DOHH2 (cell line): ENCODE measurements around the gene MYBPC3.

ENCODE experiments used
- H3F3A ChIP-seq: fragments of 200-600 bp; sonication (generic), shearing (Covaris generic); 2 replicates; pipeline ENCODE4 v1.6.0; 2016; ENCODE audit warnings: antibody characterized with exemption, mild to moderate bottlenecking; ENCODE audit not compliant: control insufficient read depth, insufficient read depth
- H3K27ac ChIP-seq: fragments of 200-600 bp; sonication (generic); 2 replicates; pipeline ENCODE4 v1.5.1; 2014; ENCODE audit warnings: low read depth, mild to moderate bottlenecking, low read length, moderate library complexity
- H3K27me3 ChIP-seq: fragments of 200-600 bp; sonication (generic); 2 replicates; pipeline ENCODE4 v1.6.1; 2014; ENCODE audit warnings: mild to moderate bottlenecking, low read length, mixed read lengths; ENCODE audit not compliant: control insufficient read depth
- H3K36me3 ChIP-seq: fragments of 200-600 bp; sonication (generic); 2 replicates; pipeline ENCODE4 v1.6.1; 2014; ENCODE audit warnings: mild to moderate bottlenecking, low read length, moderate library complexity, mixed read lengths; ENCODE audit not compliant: control insufficient read depth
- H3K4me1 ChIP-seq: fragments of 200-600 bp; sonication (generic); 2 replicates; pipeline ENCODE4 v1.6.1; 2014; ENCODE audit warnings: mild to moderate bottlenecking, low read length, mixed read lengths; ENCODE audit not compliant: control insufficient read depth
- H3K4me2 ChIP-seq: fragments of 200-600 bp; sonication (generic); 2 replicates; pipeline ENCODE4 v1.6.0; 2014; ENCODE audit warnings: mild to moderate bottlenecking, low read length, moderate library complexity
- H3K4me3 ChIP-seq: fragments of 200-600 bp; sonication (generic); 2 replicates; pipeline ENCODE4 v1.5.1; 2014; ENCODE audit warnings: mild to moderate bottlenecking, low read length, mixed read lengths
- H3K79me2 ChIP-seq: fragments of 200-600 bp; sonication (generic); 2 replicates; pipeline ENCODE4 v1.6.1; 2014; ENCODE audit warnings: mild to moderate bottlenecking, low read length, mixed read lengths; ENCODE audit not compliant: control insufficient read depth
- H3K9me2 ChIP-seq: fragments of 200-600 bp; sonication (generic); replicated peaks from 2 replicates; pipeline ENCODE4 v1.6.1; 2014; ENCODE audit warnings: mild to moderate bottlenecking, low read length, mixed read lengths; ENCODE audit not compliant: control insufficient read depth
- H3K9me3 ChIP-seq: fragments of 200-600 bp; sonication (generic); 2 replicates; pipeline ENCODE4 v1.6.1; 2014; ENCODE audit warnings: antibody characterized with exemption, low read length, mixed read lengths; ENCODE audit not compliant: control insufficient read depth, insufficient read depth
- H4K20me1 ChIP-seq: fragments of 200-600 bp; sonication (generic); 2 replicates; pipeline ENCODE4 v1.6.0; 2014; ENCODE audit warnings: low read depth, mild to moderate bottlenecking, antibody characterized with exemption, low read length, moderate library complexity; ENCODE audit not compliant: control insufficient read depth, insufficient read depth
- CTCF ChIP-seq: fragments of 200-600 bp; sonication (generic); IDR thresholded peaks from one replicate; pipeline ENCODE4 v1.5.1; 2014; ENCODE audit warnings: antibody characterized with exemption, mild to moderate bottlenecking, low read depth, low read length; ENCODE audit not compliant: poor library complexity, severe bottlenecking
- EZH2phosphoT487 ChIP-seq: fragments of 200-600 bp; sonication (generic); IDR thresholded peaks from 2 replicates; pipeline ENCODE4 v1.6.1; 2017; ENCODE audit warnings: borderline replicate concordance, mild to moderate bottlenecking, antibody characterized with exemption, low read length, moderate library complexity, mixed read lengths

Gene MYBPC3

GRCh38 chr11:47398011-47398410, 45.5 kb upstream of the MYBPC3 start:
- Histone ChIP-seq H3K4me3 (no peak overlapping the region), H4K20me1 (no peaks in the 10 kb centered on the region), H3K4me1 (peaks cover 85% of the 10 kb centered on the region), H3K36me3 (no peaks in the 10 kb centered on the region), H3K27ac (no peak overlapping the region), H3F3A (peaks cover 35% of the 10 kb centered on the region), H3K4me2 (no peak overlapping the region), H3K9me3 (no peaks in the 10 kb centered on the region), H3K79me2 (no peaks in the 10 kb centered on the region), H3K27me3 (no peaks in the 10 kb centered on the region), H3K9me2 (no peaks in the 10 kb centered on the region)
- TF ChIP-seq EZH2phosphoT487 (no peak), CTCF (no peak)

DNA sequence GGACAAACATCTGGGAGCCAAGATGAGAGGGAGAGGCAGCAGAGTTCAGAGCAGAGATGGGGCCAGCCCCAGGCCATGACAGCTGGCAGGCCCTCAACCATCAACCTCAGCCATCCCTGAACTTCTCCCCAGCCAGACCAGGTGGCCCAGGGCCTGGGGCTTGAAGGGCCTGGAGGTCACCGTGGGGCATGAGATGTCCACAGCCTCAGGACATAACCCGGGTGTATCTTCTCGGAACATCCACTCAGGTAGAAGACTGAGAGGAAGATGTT, 43.5 kb upstream of the MYBPC3 start:
- no peaks in the 10 kb centered on the region for H3K9me3 ChIP-seq
- no peaks in the 10 kb centered on the region for H3K9me2 ChIP-seq
- no peaks in the 10 kb centered on the region for H4K20me1 ChIP-seq
- peak overlapping the region; percentile 72 for H3K4me3 ChIP-seq
- peak overlapping the region; percentile 83 for H3K27ac ChIP-seq
- no peaks in the 10 kb centered on the region for H3K79me2 ChIP-seq
- TF ChIP-seq CTCF = no peak
- no peak for TF ChIP-seq EZH2phosphoT487
- no peaks in the 10 kb centered on the region for H3K36me3 ChIP-seq
- peaks cover 87% of the 10 kb centered on the region for H3K4me1 ChIP-seq
- H3F3A ChIP-seq = peaks cover 20% of the 10 kb centered on the region
- H3K27me3 ChIP-seq = no peaks in the 10 kb centered on the region
- peak overlapping the region; percentile 90 for H3K4me2 ChIP-seq

DNA sequence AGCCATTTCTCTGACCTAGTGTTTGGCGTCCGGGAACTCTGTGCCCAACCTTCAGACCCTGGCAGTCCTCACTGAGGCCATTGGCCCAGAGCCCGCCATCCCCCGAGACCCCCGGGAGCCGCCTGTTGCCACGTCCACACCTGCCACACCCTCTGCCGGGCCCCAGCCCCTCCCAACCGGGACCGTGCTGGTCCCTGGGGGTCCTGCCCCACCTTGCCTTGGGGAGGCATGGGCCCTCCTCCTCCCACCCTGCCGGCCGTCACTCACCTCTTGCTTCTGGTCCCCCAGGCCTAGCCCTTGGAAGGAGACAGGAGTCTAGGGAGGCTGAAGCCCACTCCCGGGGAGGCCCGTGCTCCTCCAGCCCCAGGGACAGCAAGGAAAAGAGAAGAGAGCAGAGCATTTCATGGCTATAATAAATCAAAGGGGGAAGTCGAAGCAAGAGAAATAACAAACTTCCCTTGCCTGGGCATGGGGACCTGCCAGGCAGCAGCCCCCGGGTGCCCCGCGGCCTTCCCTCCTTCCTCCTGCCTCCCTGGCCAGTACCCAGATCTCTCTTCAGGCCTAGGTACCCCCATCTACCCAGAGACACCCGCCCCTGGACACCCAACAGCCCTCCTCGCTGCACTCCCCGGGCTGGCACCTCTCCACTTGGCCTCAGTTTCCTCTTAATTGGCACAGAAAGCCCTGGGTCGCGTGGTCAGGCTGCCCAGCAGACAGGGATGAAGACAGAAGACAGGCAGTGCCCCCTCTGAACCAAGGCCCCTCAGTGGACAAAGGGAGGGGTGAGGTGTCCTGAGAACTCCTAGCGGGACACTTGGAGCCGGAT, 42.9 kb upstream of the MYBPC3 start:
- no peaks in the 10 kb centered on the region for H3K36me3 ChIP-seq
- H3K9me2 ChIP-seq = no peaks in the 10 kb centered on the region
- peak overlapping the region; percentile 72 for H3K4me3 ChIP-seq
- TF ChIP-seq CTCF (no peak), EZH2phosphoT487 (no peak)
- no peaks in the 10 kb centered on the region for H3K9me3 ChIP-seq
- no peaks in the 10 kb centered on the region for H3K27me3 ChIP-seq
- no peaks in the 10 kb centered on the region for H3K79me2 ChIP-seq
- peak overlapping the region; percentile 83 for H3K27ac ChIP-seq
- H3K4me2 ChIP-seq = peak overlapping the region; percentile 90
- no peaks in the 10 kb centered on the region for H4K20me1 ChIP-seq
- H3K4me1 ChIP-seq = peaks cover 86% of the 10 kb centered on the region
- H3F3A ChIP-seq = peaks cover 16% of the 10 kb centered on the region
